Endothelial cell of umbilical vein (primary cell): ENCODE measurements around the gene PPP1R26. TPM values are rescaled to one million over a fixed set of nuclear protein-coding genes. Genes with fewer than 3 reads are reported as not detected.

Experiments
- BruUV-seq: library from RNA; stranded (reverse); fragments of 400-500 nt; replicated peaks from 2 replicates; lab custom pipeline; 2021; lab: Mats Ljungman, UMichigan
- CTCF ChIA-PET: fragments of 300-600, 350-600 bp; sonication (Branson Sonifier 250); formaldehyde crosslinking; loops from one replicate; lab custom pipeline; 2021; ENCODE audit warnings: antibody characterized with exemption, inconsistent platforms; lab: Charles Lee
- POLR2A ChIA-PET: fragments of 300-600, 350-600 bp; sonication (Branson Sonifier 250); formaldehyde crosslinking; loops from one replicate; lab custom pipeline; 2021; ENCODE audit warnings: antibody characterized with exemption, inconsistent platforms; lab: Charles Lee
- DNase-seq: peaks from one replicate; pipeline ENCODE4 v3.0.0-alpha.2; 2011; ENCODE audit warnings: low read depth, low spot score
- FAIRE-seq: peaks from 2 replicates; lab custom pipeline; 2011; peaks lifted over from hg19 to GRCh38; lab: Jason Lieb, UNC
- H2AFZ ChIP-seq: 2 replicates; pipeline ENCODE4 v1.6.0; 2012; ENCODE audit warnings: low read depth, low read length, control low read depth, inconsistent platforms
- H3K27ac ChIP-seq: 2 replicates; pipeline ENCODE4 v1.5.1; 2011; ENCODE audit warnings: low read depth, mild to moderate bottlenecking, control low read depth, low read length, moderate library complexity; ENCODE audit not compliant: insufficient read depth
- H3K27me3 ChIP-seq, 2 experiments: 2 replicates each; pipeline versions ENCODE4 v1.6.0 to v1.6.1; 2011; ENCODE audit warnings: low read length in 2 of 2, mixed read lengths in 1 of 2; ENCODE audit not compliant: control insufficient read depth in 2 of 2, insufficient read depth in 2 of 2
- H3K36me3 ChIP-seq, 2 experiments: 2 replicates in 1 of 2; 3 replicates in 1 of 2; pipeline ENCODE4 v1.5.1; 2011; ENCODE audit warnings: low read length in 2 of 2, mild to moderate bottlenecking in 1 of 2, moderate library complexity in 1 of 2; ENCODE audit not compliant: control insufficient read depth in 2 of 2, insufficient read depth in 2 of 2; ENCODE audit errors: extremely low read depth in 1 of 2
- H3K4me1 ChIP-seq: 3 replicates; pipeline ENCODE4 v1.5.1; 2011; ENCODE audit warnings: mild to moderate bottlenecking, low read length; ENCODE audit not compliant: control insufficient read depth, insufficient read depth; ENCODE audit errors: extremely low read depth
- H3K4me2 ChIP-seq: 2 replicates; pipeline ENCODE4 v1.6.1; 2011; ENCODE audit warnings: low read length, control low read depth, mixed read lengths; ENCODE audit not compliant: insufficient read depth
- H3K4me3 ChIP-seq, 3 experiments: fragments of 200-600 bp in 1 of 3; sonication (generic), shearing (Covaris generic) in 1 of 3; replicated peaks in 1 of 3; 2 replicates each; pipeline ENCODE4 v1.5.1; 2011 to 2016; ENCODE audit warnings: control low read depth in 3 of 3, low read length in 3 of 3, mild to moderate bottlenecking in 2 of 3, inconsistent platforms in 1 of 3, low read depth in 1 of 3, moderate library complexity in 1 of 3; ENCODE audit not compliant: insufficient read depth in 1 of 3
- H3K79me2 ChIP-seq: 2 replicates; pipeline ENCODE4 v1.6.0; 2012; ENCODE audit warnings: low read length, inconsistent platforms; ENCODE audit not compliant: control insufficient read depth, insufficient read depth
- H3K9ac ChIP-seq: replicated peaks from 2 replicates; pipeline ENCODE3; 2011; ENCODE audit warnings: low read length, control low read depth; ENCODE audit not compliant: insufficient read depth; ENCODE audit errors: extremely low read depth
- H3K9me1 ChIP-seq: replicated peaks from 3 replicates; pipeline ENCODE4 v1.6.0; 2011; ENCODE audit warnings: mild to moderate bottlenecking, low read length; ENCODE audit not compliant: control insufficient read depth, insufficient read depth; ENCODE audit errors: extremely low read depth
- H3K9me3 ChIP-seq: replicated peaks from 2 replicates; pipeline ENCODE4 v1.5.1; 2012; ENCODE audit warnings: low read length, inconsistent platforms; ENCODE audit not compliant: control insufficient read depth, insufficient read depth
- H4K20me1 ChIP-seq: replicated peaks from 2 replicates; pipeline ENCODE3; 2011; ENCODE audit warnings: mild to moderate bottlenecking, low read length; ENCODE audit not compliant: control insufficient read depth, insufficient read depth; ENCODE audit errors: extremely low read depth
- EZH2 ChIP-seq: IDR thresholded peaks from 2 replicates; pipeline ENCODE4 v1.6.1; 2012; ENCODE audit warnings: borderline replicate concordance, low read depth, mild to moderate bottlenecking, moderate library complexity, low read length, inconsistent platforms; ENCODE audit not compliant: severe bottlenecking
- FOS ChIP-seq: IDR thresholded peaks from 2 replicates; pipeline ENCODE4 v1.6.1; 2011; ENCODE audit warnings: mild to moderate bottlenecking, low read length, moderate library complexity, borderline replicate concordance; ENCODE audit not compliant: insufficient read depth
- GATA2 ChIP-seq: IDR thresholded peaks from 2 replicates; pipeline ENCODE4 v1.7.0; 2011; ENCODE audit warnings: low read depth, mild to moderate bottlenecking, moderate library complexity, mixed read lengths, low read length; ENCODE audit not compliant: insufficient read length, insufficient read depth
- JUN ChIP-seq: IDR thresholded peaks from 2 replicates; pipeline ENCODE4 v1.6.1; 2011; ENCODE audit warnings: borderline replicate concordance, low read depth; ENCODE audit not compliant: insufficient read length, insufficient read depth
- MYC ChIP-seq: IDR thresholded peaks from one replicate; pipeline ENCODE4 v1.6.1; 2011; ENCODE audit warnings: mild to moderate bottlenecking, low read depth, low read length
- POLR2A ChIP-seq: IDR thresholded peaks from 2 replicates; pipeline ENCODE4 v1.6.1; 2012; ENCODE audit warnings: low read depth, mild to moderate bottlenecking, control low read depth, low read length
- POLR2AphosphoS5 ChIP-seq: IDR thresholded peaks from 2 replicates; pipeline ENCODE4 v1.6.1; 2012; ENCODE audit warnings: low read depth, mild to moderate bottlenecking, control low read depth, low read length, moderate library complexity; ENCODE audit not compliant: insufficient read depth
- dilution Hi-C: fragments of 300-500 bp; cut with MboI; formaldehyde crosslinking; loops from one replicate; pipeline ENCODE4 v1.15.0; 2019; ENCODE audit warnings: low sequenced_read_pairs; ENCODE audit not compliant: extremely low pct_ligation_motif_present
- intact Hi-C: fragments of 100-400 bp; cut with micrococcal nuclease; formaldehyde crosslinking; loops from one replicate; pipeline ENCODE4 v1.10.0; 2022
- polyA plus RNA-seq, 4 experiments: library from polyadenylated mRNA; depleted of rRNA in 3 of 4; stranded (reverse) in 3 of 4; unstranded in 1 of 4; fragments of >200 nt; gene quantifications; 2 replicates each; pipeline versions ENCODE4 v1.2.1 to v1.2.3, GENCODE V29; 2011 to 2012; ENCODE audit warnings: missing spikeins in 1 of 4
- total RNA-seq: library from RNA; stranded (reverse); gene quantifications from 2 replicates; pipeline ENCODE4 v1.2.3, GENCODE V29; 2021
- TF ChIP-seq, protein P1 (sequence below), 2 donors: IDR thresholded peaks; 1 replicate in 1 of 2; 2 replicates in 1 of 2; pipeline ENCODE4 v1.5.1; 2011; ENCODE audit warnings: low read length in 2 of 2, mild to moderate bottlenecking in 2 of 2, moderate library complexity in 2 of 2, control low read depth in 1 of 2, inconsistent platforms in 1 of 2, low read depth in 1 of 2; ENCODE audit not compliant: insufficient read depth in 1 of 2; ENCODE audit errors: extremely low read depth in 1 of 2
- TF ChIP-seq, protein P2 (sequence below): IDR thresholded peaks from 2 replicates; pipeline ENCODE4 v1.6.1; 2011; ENCODE audit not compliant: insufficient read depth, insufficient read length

Gene PPP1R26
- total and polyA plus RNA-seq, 2 donors (not counting 3 experiments of a cell fraction or from before 2014, with no cell fraction given) = 5.9 to 16.9 TPM

DNA sequence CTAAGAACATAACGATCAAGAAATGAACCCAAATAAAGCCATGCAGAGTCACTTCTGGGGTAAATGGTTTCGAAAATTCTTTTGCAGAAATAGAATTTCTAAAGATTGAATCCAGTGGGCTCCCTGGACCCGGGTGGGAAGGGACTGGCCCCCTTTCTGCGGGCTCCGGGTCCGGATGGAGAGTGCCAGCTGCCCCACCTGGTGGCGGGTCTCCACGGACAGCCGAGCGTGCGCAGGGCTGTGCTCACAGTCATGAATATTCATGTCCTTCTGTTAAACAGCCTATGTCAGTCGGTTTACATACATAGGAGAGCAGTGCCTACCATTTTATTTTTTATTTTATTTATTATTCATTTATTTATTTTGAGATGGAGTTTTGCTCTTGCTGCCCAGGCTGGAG is 4.7 kb upstream of the PPP1R26 start:
- H3K9me1 ChIP-seq = no peaks in the 10 kb centered on the region
- H3K27me3 ChIP-seq = no peaks in the 10 kb centered on the region
- no peaks in the 10 kb centered on the region for H3K36me3 ChIP-seq
- no peak overlapping the region for H2AFZ ChIP-seq
- H4K20me1 ChIP-seq = no peaks in the 10 kb centered on the region
- no peak overlapping the region for H3K4me3 ChIP-seq
- BruUV-seq = no TSS peak
- intact Hi-C loops (no loop called here), dilution Hi-C loops (no loop called here)
- ChIA-PET POLR2A (no interaction called here), CTCF (interaction anchor here (1.9 kb wide), 1 partner anchor 11 kb away, joined by 6 read pairs; no protein-coding TSS in a partner anchor)
- no peaks in the 10 kb centered on the region for H3K9me3 ChIP-seq
- H3K4me2 ChIP-seq = no peak overlapping the region
- peaks cover 3% of the 10 kb centered on the region for H3K4me1 ChIP-seq
- TF ChIP-seq, protein P1, sequence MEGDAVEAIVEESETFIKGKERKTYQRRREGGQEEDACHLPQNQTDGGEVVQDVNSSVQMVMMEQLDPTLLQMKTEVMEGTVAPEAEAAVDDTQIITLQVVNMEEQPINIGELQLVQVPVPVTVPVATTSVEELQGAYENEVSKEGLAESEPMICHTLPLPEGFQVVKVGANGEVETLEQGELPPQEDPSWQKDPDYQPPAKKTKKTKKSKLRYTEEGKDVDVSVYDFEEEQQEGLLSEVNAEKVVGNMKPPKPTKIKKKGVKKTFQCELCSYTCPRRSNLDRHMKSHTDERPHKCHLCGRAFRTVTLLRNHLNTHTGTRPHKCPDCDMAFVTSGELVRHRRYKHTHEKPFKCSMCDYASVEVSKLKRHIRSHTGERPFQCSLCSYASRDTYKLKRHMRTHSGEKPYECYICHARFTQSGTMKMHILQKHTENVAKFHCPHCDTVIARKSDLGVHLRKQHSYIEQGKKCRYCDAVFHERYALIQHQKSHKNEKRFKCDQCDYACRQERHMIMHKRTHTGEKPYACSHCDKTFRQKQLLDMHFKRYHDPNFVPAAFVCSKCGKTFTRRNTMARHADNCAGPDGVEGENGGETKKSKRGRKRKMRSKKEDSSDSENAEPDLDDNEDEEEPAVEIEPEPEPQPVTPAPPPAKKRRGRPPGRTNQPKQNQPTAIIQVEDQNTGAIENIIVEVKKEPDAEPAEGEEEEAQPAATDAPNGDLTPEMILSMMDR (IDR thresholded peaks at IDR 0.05; ENCODE audit: extremely low read depth in 1 of 2, insufficient read depth in 1 of 2, low read depth in 1 of 2, low read length in 2 of 2) = peak; percentile 34 to 36
- TF ChIP-seq EZH2 = no peak
- DNase-seq (peak; percentile 25), FAIRE-seq (no peak)
- H3K79me2 ChIP-seq = no peaks in the 10 kb centered on the region
- no peak overlapping the region for H3K9ac ChIP-seq
- H3K27ac ChIP-seq = no peak overlapping the region

DNA sequence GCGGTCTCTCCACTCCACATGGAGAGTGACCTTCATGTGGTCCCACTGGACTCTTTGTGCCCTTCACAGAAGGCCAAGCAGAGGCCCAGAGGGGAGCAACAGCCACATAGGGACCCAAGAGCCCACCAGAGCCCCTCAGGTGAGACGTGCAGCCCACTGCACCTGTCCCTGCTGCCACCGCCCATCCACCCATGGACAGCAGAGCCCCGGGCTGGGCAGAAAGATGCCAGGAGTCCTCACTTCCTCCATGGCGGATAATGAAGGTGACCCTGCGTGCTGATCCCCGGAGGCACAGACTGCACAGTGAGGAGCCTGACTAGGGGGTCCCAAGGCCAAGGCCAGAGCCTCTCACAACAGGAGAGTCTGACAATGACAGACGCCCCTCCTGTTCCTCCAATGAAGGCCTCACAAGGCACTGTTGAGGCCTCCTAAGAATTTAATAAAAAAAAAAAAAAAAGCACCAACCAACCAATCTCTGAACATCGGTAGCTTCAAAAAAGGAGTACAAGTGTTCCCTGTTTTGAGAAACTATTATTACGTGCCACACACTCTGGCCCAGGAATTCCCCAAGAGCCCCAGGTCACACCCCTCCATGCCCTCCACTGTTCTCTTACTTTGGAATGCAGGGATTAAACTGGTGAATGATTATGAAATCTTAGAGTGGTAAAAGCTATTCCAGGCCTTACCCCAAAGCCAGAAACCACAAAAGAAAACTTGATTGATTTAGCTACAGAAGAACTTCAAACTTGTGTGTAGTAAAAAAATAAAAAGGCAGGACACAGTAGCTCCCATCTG is 2.8 kb upstream of the PPP1R26 start:
- dilution Hi-C loops = no loop called here

More for the DNA sequence above, 2.8 kb upstream of the PPP1R26 start:
- Histone ChIP-seq H3K27me3 (no peaks in the 10 kb centered on the region), H3K4me1 (peaks cover 7% of the 10 kb centered on the region), H4K20me1 (no peaks in the 10 kb centered on the region), H3K9ac (no peak overlapping the region), H3K4me3 (no peak overlapping the region), H3K9me1 (no peaks in the 10 kb centered on the region), H3K36me3 (no peaks in the 10 kb centered on the region), H3K4me2 (no peak overlapping the region), H3K9me3 (no peaks in the 10 kb centered on the region), H3K27ac (no peak overlapping the region), H3K79me2 (no peaks in the 10 kb centered on the region), H2AFZ (no peak overlapping the region)
- DNase-seq (no peak), FAIRE-seq (no peak)
- intact Hi-C loops = no loop called here
- no TSS peak for BruUV-seq
- POLR2A ChIA-PET = no interaction called here
- no peak for TF ChIP-seq GATA2
- no peak for TF ChIP-seq MYC
- TF ChIP-seq FOS = no peak
- no peak for TF ChIP-seq POLR2A
- TF ChIP-seq, protein P1 (IDR thresholded peaks at IDR 0.05; ENCODE audit: extremely low read depth in 1 of 2, insufficient read depth in 1 of 2, low read depth in 1 of 2, low read length in 2 of 2) = no peak
- no peak for TF ChIP-seq POLR2AphosphoS5
- no peak for TF ChIP-seq JUN
- TF ChIP-seq, protein P2, sequence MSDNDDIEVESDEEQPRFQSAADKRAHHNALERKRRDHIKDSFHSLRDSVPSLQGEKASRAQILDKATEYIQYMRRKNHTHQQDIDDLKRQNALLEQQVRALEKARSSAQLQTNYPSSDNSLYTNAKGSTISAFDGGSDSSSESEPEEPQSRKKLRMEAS = no peak
- TF ChIP-seq EZH2 = no peak
- CTCF ChIA-PET = no interaction called here
